ENCODE measurements around the gene KHDRBS1. TPM values are rescaled to one million over a fixed set of nuclear protein-coding genes. Genes with fewer than 3 reads are reported as not detected.
A peak's percentile ranks its signal among the peaks of the same experiment; 100 is the strongest.
"Not testable (repeated sequence)": the region's sequence is repeated elsewhere in the genome, so short reads cannot be mapped to it uniquely, and the experiment has no call there.

Gene KHDRBS1
- total and polyA plus RNA-seq, 5 donors from 2014 or later = 97.1 to 117 (median 99.7) TPM

GRCh38 chr1:32014199-32014947, 705 bp downstream of the KHDRBS1 start:
- Histone ChIP-seq H3K27me3 (ENCODE audit: control insufficient read depth, insufficient read depth, low read length) (no peaks in the 10 kb centered on the region), H3K27ac (ENCODE audit: insufficient read depth, low read length, poor library complexity, severe bottlenecking) (peak overlapping the region; percentile 96), H3K4me1 (ENCODE audit: control insufficient read depth, insufficient read depth, low read length, poor library complexity, severe bottlenecking) (peaks cover 46% of the 10 kb centered on the region), H3K4me3 (ENCODE audit: low read depth, low read length) (peak overlapping the region; percentile 99), H3K36me3 (ENCODE audit: control insufficient read depth, insufficient read depth, low read length) (no peaks in the 10 kb centered on the region), H3K9me3 (ENCODE audit: control insufficient read depth in 2 of 2, low read length in 2 of 2) (no peaks in the 10 kb centered on the region)
- H3K27me3 Mint-ChIP-seq = peaks cover 10% of the 10 kb centered on the region
- H3K27ac Mint-ChIP-seq = peak overlapping the region; percentile 91 to 97 (median 93)
- H3K4me1 Mint-ChIP-seq = peaks cover 19 to 48% (median 32%) of the 10 kb centered on the region in 4 donors
- peak overlapping the region; percentile 96 to 97 (median 97) for H3K4me3 Mint-ChIP-seq
- peaks cover 4% of the 10 kb centered on the region for H3K36me3 Mint-ChIP-seq
- no peak for ATAC-seq (ENCODE audit: low read depth in 2 of 2)
- DNase-seq = peak; percentile 8 to 42 (median 13)
- peaks cover 0 to 2% (median 0%) of the 10 kb centered on the region in 7 donors for H3K9me3 Mint-ChIP-seq

GRCh38 chr1:32014948-32015273, 1.2 kb downstream of the KHDRBS1 start:
- Histone ChIP-seq H3K4me1 (ENCODE audit: control insufficient read depth, insufficient read depth, low read length, poor library complexity, severe bottlenecking) (peaks cover 46% of the 10 kb centered on the region), H3K36me3 (ENCODE audit: control insufficient read depth, insufficient read depth, low read length) (no peaks in the 10 kb centered on the region), H3K9me3 (ENCODE audit: control insufficient read depth in 2 of 2, low read length in 2 of 2) (no peaks in the 10 kb centered on the region), H3K27ac (ENCODE audit: insufficient read depth, low read length, poor library complexity, severe bottlenecking) (peak overlapping the region; percentile 96), H3K27me3 (ENCODE audit: control insufficient read depth, insufficient read depth, low read length) (no peaks in the 10 kb centered on the region), H3K4me3 (ENCODE audit: low read depth, low read length) (peak overlapping the region; percentile 99)
- peaks cover 0 to 2% (median 0%) of the 10 kb centered on the region in 7 donors for H3K9me3 Mint-ChIP-seq
- H3K4me3 Mint-ChIP-seq = peak overlapping the region; percentile 96 to 97 (median 97)
- peak overlapping the region; percentile 91 to 97 (median 93) for H3K27ac Mint-ChIP-seq
- H3K36me3 Mint-ChIP-seq = peaks cover 4% of the 10 kb centered on the region
- H3K27me3 Mint-ChIP-seq = peaks cover 10% of the 10 kb centered on the region
- DNase-seq (no peak), ATAC-seq (ENCODE audit: low read depth in 2 of 2) (no peak)
- peaks cover 19 to 53% (median 35%) of the 10 kb centered on the region in 4 donors for H3K4me1 Mint-ChIP-seq

GRCh38 chr1:32020339-32020738, 6.7 kb downstream of the KHDRBS1 start:
- ATAC-seq (ENCODE audit: low read depth in 2 of 2) (no peak), DNase-seq (no peak)
- Mint-ChIP-seq H3K27ac (peak overlapping the region in 2 of 3 donors; percentile 25 to 32), H3K4me3 (peak overlapping the region; percentile 7 to 57 (median 40)), H3K4me1 (peaks cover 23 to 80% (median 50%) of the 10 kb centered on the region in 4 donors), H3K27me3 (peaks cover 4% of the 10 kb centered on the region), H3K36me3 (peaks cover 8% of the 10 kb centered on the region), H3K9me3 (no peaks in the 10 kb centered on the region)
- Histone ChIP-seq H3K4me1 (ENCODE audit: control insufficient read depth, insufficient read depth, low read length, poor library complexity, severe bottlenecking) (peaks cover 37% of the 10 kb centered on the region), H3K36me3 (ENCODE audit: control insufficient read depth, insufficient read depth, low read length) (peaks cover 11% of the 10 kb centered on the region), H3K9me3 (ENCODE audit: control insufficient read depth in 2 of 2, low read length in 2 of 2) (no peaks in the 10 kb centered on the region), H3K27me3 (ENCODE audit: control insufficient read depth, insufficient read depth, low read length) (no peaks in the 10 kb centered on the region), H3K4me3 (ENCODE audit: low read depth, low read length) (peak overlapping the region; percentile 35), H3K27ac (ENCODE audit: insufficient read depth, low read length, poor library complexity, severe bottlenecking) (no peak overlapping the region)

- H3K27ac ChIP-seq (ENCODE audit: insufficient read depth, low read length, poor library complexity, severe bottlenecking); H3K9me3 Mint-ChIP-seq; H3K4me3 ChIP-seq (ENCODE audit: low read depth, low read length); DNase-seq; ATAC-seq (ENCODE audit: low read depth in 2 of 2); H3K9me3 ChIP-seq (ENCODE audit: control insufficient read depth in 2 of 2, low read length in 2 of 2); H3K27me3 ChIP-seq (ENCODE audit: control insufficient read depth, insufficient read depth, low read length); H3K27me3 Mint-ChIP-seq; H3K36me3 Mint-ChIP-seq: not testable (repeated sequence)
- H3K4me1 Mint-ChIP-seq = peaks cover 12 to 77% (median 48%) of the 10 kb centered on the region in 4 donors
- peak overlapping the region in 1 of 4 donors; percentile 45 for H3K4me3 Mint-ChIP-seq
- Histone ChIP-seq H3K4me1 (ENCODE audit: control insufficient read depth, insufficient read depth, low read length, poor library complexity, severe bottlenecking) (peaks cover 25% of the 10 kb centered on the region), H3K36me3 (ENCODE audit: control insufficient read depth, insufficient read depth, low read length) (peaks cover 11% of the 10 kb centered on the region)
- peak overlapping the region in 1 of 3 donors; percentile 63 for H3K27ac Mint-ChIP-seq
Observed at GRCh38 chr1:32021574-32022018, 7.9 kb downstream of the KHDRBS1 start.

GRCh38 chr1:32023351-32023750, 9.7 kb downstream of the KHDRBS1 start:
- Mint-ChIP-seq H3K27ac (peak overlapping the region in 1 of 3 donors; percentile 67), H3K27me3 (no peaks in the 10 kb centered on the region), H3K4me1 (peaks cover 15 to 75% (median 51%) of the 10 kb centered on the region in 4 donors), H3K4me3 (peak overlapping the region in 1 of 4 donors; percentile 23), H3K36me3 (peaks cover 4% of the 10 kb centered on the region), H3K9me3 (no peaks in the 10 kb centered on the region)
- H3K27me3 ChIP-seq (ENCODE audit: control insufficient read depth, insufficient read depth, low read length) = no peaks in the 10 kb centered on the region
- ATAC-seq (ENCODE audit: low read depth in 2 of 2) = no peak
- H3K36me3 ChIP-seq (ENCODE audit: control insufficient read depth, insufficient read depth, low read length) = peaks cover 13% of the 10 kb centered on the region
- no peak overlapping the region for H3K27ac ChIP-seq (ENCODE audit: insufficient read depth, low read length, poor library complexity, severe bottlenecking)
- no peak for DNase-seq
- H3K4me3 ChIP-seq (ENCODE audit: low read depth, low read length) = no peak overlapping the region
- H3K9me3 ChIP-seq (ENCODE audit: control insufficient read depth in 2 of 2, low read length in 2 of 2) = no peaks in the 10 kb centered on the region
- peaks cover 14% of the 10 kb centered on the region for H3K4me1 ChIP-seq (ENCODE audit: control insufficient read depth, insufficient read depth, low read length, poor library complexity, severe bottlenecking)

- no peaks in the 10 kb centered on the region for H3K27me3 ChIP-seq (ENCODE audit: control insufficient read depth, insufficient read depth, low read length)
- peaks cover 13% of the 10 kb centered on the region for H3K4me1 ChIP-seq (ENCODE audit: control insufficient read depth, insufficient read depth, low read length, poor library complexity, severe bottlenecking)
- H3K36me3 Mint-ChIP-seq = peaks cover 1% of the 10 kb centered on the region
- no peaks in the 10 kb centered on the region for H3K9me3 Mint-ChIP-seq
- H3K9me3 ChIP-seq (ENCODE audit: control insufficient read depth in 2 of 2, low read length in 2 of 2) = no peaks in the 10 kb centered on the region
- no peak overlapping the region for H3K4me3 ChIP-seq (ENCODE audit: low read depth, low read length)
- H3K36me3 ChIP-seq (ENCODE audit: control insufficient read depth, insufficient read depth, low read length) = peaks cover 19% of the 10 kb centered on the region
- DNase-seq = no peak
- no peak for ATAC-seq (ENCODE audit: low read depth in 2 of 2)
- H3K4me1 Mint-ChIP-seq = peaks cover 17 to 76% (median 56%) of the 10 kb centered on the region in 4 donors
- H3K4me3 Mint-ChIP-seq = no peak overlapping the region
- no peaks in the 10 kb centered on the region for H3K27me3 Mint-ChIP-seq
- H3K27ac Mint-ChIP-seq = peak overlapping the region in 1 of 3 donors; percentile 46
- H3K27ac ChIP-seq (ENCODE audit: insufficient read depth, low read length, poor library complexity, severe bottlenecking) = no peak overlapping the region
Observed at GRCh38 chr1:32025515-32025914, 11.8 kb downstream of the KHDRBS1 start.

- H3K4me3 Mint-ChIP-seq = no peak overlapping the region
- peaks cover 12 to 63% (median 49%) of the 10 kb centered on the region in 4 donors for H3K4me1 Mint-ChIP-seq
Observed at GRCh38 chr1:32028746-32029145, 15.1 kb downstream of the KHDRBS1 start.

More at GRCh38 chr1:32028746-32029145, 15.1 kb downstream of the KHDRBS1 start:
- peaks cover 11% of the 10 kb centered on the region for H3K4me1 ChIP-seq (ENCODE audit: control insufficient read depth, insufficient read depth, low read length, poor library complexity, severe bottlenecking)
- Mint-ChIP-seq H3K9me3 (no peaks in the 10 kb centered on the region), H3K36me3 (peaks cover 22% of the 10 kb centered on the region), H3K27me3 (no peaks in the 10 kb centered on the region), H3K27ac (peak overlapping the region in 2 of 3 donors; percentile 6 to 8)
- no peaks in the 10 kb centered on the region for H3K9me3 ChIP-seq (ENCODE audit: control insufficient read depth in 2 of 2, low read length in 2 of 2)
- H3K27me3 ChIP-seq (ENCODE audit: control insufficient read depth, insufficient read depth, low read length) = no peaks in the 10 kb centered on the region
- H3K36me3 ChIP-seq (ENCODE audit: control insufficient read depth, insufficient read depth, low read length) = peaks cover 43% of the 10 kb centered on the region
- no peak for ATAC-seq (ENCODE audit: low read depth in 2 of 2)
- H3K27ac ChIP-seq (ENCODE audit: insufficient read depth, low read length, poor library complexity, severe bottlenecking) = no peak overlapping the region
- DNase-seq = no peak
- H3K4me3 ChIP-seq (ENCODE audit: low read depth, low read length) = no peak overlapping the region
